ENCODE measurements around the gene KIAA1549. TPM values are rescaled to one million over a fixed set of nuclear protein-coding genes. Genes with fewer than 3 reads are reported as not detected.

The KIAA1549 gene
- total RNA-seq, 2 experiments from 2014 or later: not detected

- Histone ChIP-seq H3K27me3 (ENCODE audit: control insufficient read depth in 1 of 2, insufficient read depth in 2 of 2, low read length in 2 of 2) (no peaks in the 10 kb centered on the region), H3K36me3 (ENCODE audit: insufficient read depth, low read length) (no peaks in the 10 kb centered on the region), H3K27ac (ENCODE audit: low read depth in 1 of 2, low read length in 2 of 2) (no peak overlapping the region), H3K9me3 (ENCODE audit: control insufficient read depth in 1 of 2, insufficient read depth in 1 of 2, low read length in 2 of 2) (no peaks in the 10 kb centered on the region), H3K4me3 (ENCODE audit: low read length) (no peak overlapping the region), H3K4me1 (ENCODE audit: insufficient read depth, low read length) (no peaks in the 10 kb centered on the region)
- intact Hi-C loops (cut with DNase I, micrococcal nuclease): no loop called here
- no peak for TF ChIP-seq CTCF (IDR thresholded peaks at IDR 0.05)
- POLR2A ChIA-PET: no interaction called here
- Mint-ChIP-seq H3K4me3 (no peak overlapping the region), H3K36me3 (ENCODE audit: low read depth) (no peaks in the 10 kb centered on the region), H3K27me3 (peaks cover 10% of the 10 kb centered on the region), H3K27ac (no peak overlapping the region), H3K4me1 (ENCODE audit: low read depth) (no peaks in the 10 kb centered on the region), H3K9me3 (no peaks in the 10 kb centered on the region)
- no peak for ATAC-seq (ENCODE audit: poor library complexity)
- DNase-seq: no peak
- CTCF ChIA-PET: interaction anchor here (0.7 kb wide), 1 partner anchor 9 kb away, joined by 3 read pairs; no protein-coding TSS in a partner anchor
These were observed 137.3 kb downstream of the KIAA1549 start for GRCh38 chr7:138843632-138844580.

GRCh38 chr7:138842111-138842510 is 139.1 kb downstream of the KIAA1549 start:
- no peak overlapping the region for H3K4me3 Mint-ChIP-seq
- no peaks in the 10 kb centered on the region for H3K36me3 ChIP-seq (ENCODE audit: insufficient read depth, low read length)
- intact Hi-C loops (cut with DNase I, micrococcal nuclease): no loop called here
- H3K4me1 Mint-ChIP-seq (ENCODE audit: low read depth): no peaks in the 10 kb centered on the region
- no peaks in the 10 kb centered on the region for H3K4me1 ChIP-seq (ENCODE audit: insufficient read depth, low read length)
- no peak overlapping the region for H3K27ac Mint-ChIP-seq
- H3K27me3 Mint-ChIP-seq: peaks cover 10% of the 10 kb centered on the region
- H3K27ac ChIP-seq (ENCODE audit: low read depth in 1 of 2, low read length in 2 of 2): no peak overlapping the region
- H3K9me3 Mint-ChIP-seq: no peaks in the 10 kb centered on the region
- no peaks in the 10 kb centered on the region for H3K9me3 ChIP-seq (ENCODE audit: control insufficient read depth in 1 of 2, insufficient read depth in 1 of 2, low read length in 2 of 2)
- no peaks in the 10 kb centered on the region for H3K36me3 Mint-ChIP-seq (ENCODE audit: low read depth)
- no peak for TF ChIP-seq CTCF (IDR thresholded peaks at IDR 0.05)
- DNase-seq (no peak), ATAC-seq (ENCODE audit: poor library complexity) (no peak)
- no peak overlapping the region for H3K4me3 ChIP-seq (ENCODE audit: low read length)
- no peaks in the 10 kb centered on the region for H3K27me3 ChIP-seq (ENCODE audit: control insufficient read depth in 1 of 2, insufficient read depth in 2 of 2, low read length in 2 of 2)
- ChIA-PET CTCF (no interaction called here), POLR2A (no interaction called here)

GRCh38 chr7:138838166-138838565 is 143.0 kb downstream of the KIAA1549 start:
- Mint-ChIP-seq H3K27ac (no peak overlapping the region), H3K4me3 (no peak overlapping the region), H3K9me3 (no peaks in the 10 kb centered on the region), H3K4me1 (ENCODE audit: low read depth) (no peaks in the 10 kb centered on the region), H3K27me3 (peaks cover 22% of the 10 kb centered on the region), H3K36me3 (ENCODE audit: low read depth) (no peaks in the 10 kb centered on the region)
- Histone ChIP-seq H3K4me1 (ENCODE audit: insufficient read depth, low read length) (no peaks in the 10 kb centered on the region), H3K9me3 (ENCODE audit: control insufficient read depth in 1 of 2, insufficient read depth in 1 of 2, low read length in 2 of 2) (no peaks in the 10 kb centered on the region), H3K27me3 (ENCODE audit: control insufficient read depth in 1 of 2, insufficient read depth in 2 of 2, low read length in 2 of 2) (no peaks in the 10 kb centered on the region), H3K36me3 (ENCODE audit: insufficient read depth, low read length) (no peaks in the 10 kb centered on the region), H3K4me3 (ENCODE audit: low read length) (no peak overlapping the region), H3K27ac (ENCODE audit: low read depth in 1 of 2, low read length in 2 of 2) (no peak overlapping the region)
- ATAC-seq (ENCODE audit: poor library complexity) (no peak), DNase-seq (no peak)
- ChIA-PET CTCF (no interaction called here), POLR2A (no interaction called here)
- intact Hi-C loops (cut with DNase I, micrococcal nuclease): no loop called here
- TF ChIP-seq CTCF (IDR thresholded peaks at IDR 0.05): no peak

Data from CD4-positive, alpha-beta T cell (primary cell).